ENCODE data around the gene TDRD1.
"Not testable (repeated sequence)": the region's sequence is repeated elsewhere in the genome, so short reads cannot be mapped to it uniquely, and the experiment has no call there.

The TDRD1 gene

GRCh38 chr10:114179148-114179547 lies at the start of gene TDRD1:
Gene TDRD1 (plus strand): TSS chr10:114179353. CDS start chr10:114187832, 8,479 bp downstream.
- DNase-seq = no peak

- DNase-seq = peak; percentile 69 to 79
Observed at GRCh38 chr10:114131094-114131493, 48.1 kb upstream of the TDRD1 start.

- no peak for DNase-seq
Observed at GRCh38 chr10:114135476-114135875, 43.7 kb upstream of the TDRD1 start.

- DNase-seq = no peak
Observed at GRCh38 chr10:114138581-114138980, 40.6 kb upstream of the TDRD1 start.

- no peak for DNase-seq
Observed at GRCh38 chr10:114140036-114140435, 39.1 kb upstream of the TDRD1 start.

- not testable (repeated sequence) for DNase-seq
Observed at GRCh38 chr10:114140827-114141226, 38.3 kb upstream of the TDRD1 start.

- no peak for DNase-seq
Observed at GRCh38 chr10:114142018-114142417, 37.1 kb upstream of the TDRD1 start.

- no peak for DNase-seq
Observed at GRCh38 chr10:114143160-114143559, 36.0 kb upstream of the TDRD1 start.

- DNase-seq = not testable (repeated sequence)
Observed at GRCh38 chr10:114149476-114149875, 29.7 kb upstream of the TDRD1 start.

- DNase-seq = no peak
Observed at GRCh38 chr10:114151486-114151885, 27.7 kb upstream of the TDRD1 start.

GRCh38 chr10:114151892-114152291 lies 27.3 kb upstream of the TDRD1 start:
- DNase-seq = no peak

- DNase-seq = no peak
Observed at GRCh38 chr10:114157912-114158311, 21.2 kb upstream of the TDRD1 start.

- no peak for DNase-seq
Observed at GRCh38 chr10:114163062-114163461, 16.1 kb upstream of the TDRD1 start.

- no peak for DNase-seq
Observed at GRCh38 chr10:114166043-114166442, 13.1 kb upstream of the TDRD1 start.

GRCh38 chr10:114166494-114166893 lies 12.7 kb upstream of the TDRD1 start:
- no peak for DNase-seq

- DNase-seq = no peak
Observed at GRCh38 chr10:114167985-114168384, 11.2 kb upstream of the TDRD1 start.

- no peak for DNase-seq
Observed at GRCh38 chr10:114168450-114169009, 10.6 kb upstream of the TDRD1 start.

- no peak for DNase-seq
Observed at GRCh38 chr10:114172216-114172615, 6.9 kb upstream of the TDRD1 start.

- DNase-seq = no peak
Observed at GRCh38 chr10:114172776-114173602, 6.2 kb upstream of the TDRD1 start.

GRCh38 chr10:114173603-114173920 lies 5.6 kb upstream of the TDRD1 start:
- no peak for DNase-seq

- DNase-seq = peak; percentile 79 to 86
Observed at GRCh38 chr10:114173921-114174694, 5.0 kb upstream of the TDRD1 start, which contains the start of gene CCDC186. Gene CCDC186 (minus strand): TSS chr10:114174203. CDS start chr10:114163268, 10,935 bp downstream.

GRCh38 chr10:114174695-114175188 lies 4.4 kb upstream of the TDRD1 start:
- peak; percentile 89 to 90 for DNase-seq

GRCh38 chr10:114175667-114176066 lies 3.5 kb upstream of the TDRD1 start:
- DNase-seq = no peak

GRCh38 chr10:114176511-114176910 lies 2.6 kb upstream of the TDRD1 start:
- DNase-seq = no peak
